HG02610 (cell line): ENCODE data around the gene CDX1.

Source experiments
- ATAC-seq: cut with Tn5 transposase; IDR thresholded peaks from one replicate; pipeline ENCODE4 v1.9.1; 2021; ENCODE audit warnings: mild to moderate bottlenecking, moderate library complexity; ENCODE audit not compliant: unreplicated experiment

The CDX1 gene

DNA sequence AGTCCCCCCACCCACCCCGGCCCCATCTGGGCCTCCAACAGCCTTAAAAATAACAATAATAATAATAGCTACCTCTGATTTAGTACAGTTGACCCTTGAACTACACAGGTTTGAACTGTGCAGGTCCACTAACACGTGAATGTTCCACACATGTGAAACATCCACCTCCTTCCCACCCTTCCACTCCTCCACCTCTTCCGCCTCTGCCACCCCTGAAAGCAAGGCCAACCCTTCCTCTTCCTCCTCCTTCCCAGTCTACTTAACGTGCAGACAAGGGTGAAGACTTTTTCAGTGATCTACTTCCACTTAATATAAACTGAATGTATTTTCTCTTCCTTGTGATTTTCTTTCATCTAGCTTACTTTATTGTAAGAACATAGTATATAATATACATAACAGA, 21.7 kb upstream of the CDX1 start:
- no peak for ATAC-seq

DNA sequence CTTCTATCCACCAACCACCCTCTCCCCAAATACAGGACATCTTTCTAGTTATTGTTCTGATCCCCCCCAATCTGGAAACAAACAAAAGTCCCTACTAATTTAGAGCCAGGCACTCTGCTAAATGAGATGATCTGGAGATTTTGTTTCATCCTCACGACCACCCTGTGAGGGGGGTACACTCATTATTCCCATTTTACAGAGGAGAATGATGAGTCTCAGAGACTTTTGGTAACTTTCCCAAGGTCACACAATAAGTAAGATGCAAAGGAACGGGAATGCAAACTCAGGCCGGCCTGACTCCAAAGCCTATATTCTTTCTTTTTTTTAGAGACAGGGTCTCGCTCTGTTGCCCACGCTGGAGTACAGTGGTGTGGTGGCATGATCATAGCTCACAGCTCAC, 20.3 kb upstream of the CDX1 start:
- no peak for ATAC-seq

DNA sequence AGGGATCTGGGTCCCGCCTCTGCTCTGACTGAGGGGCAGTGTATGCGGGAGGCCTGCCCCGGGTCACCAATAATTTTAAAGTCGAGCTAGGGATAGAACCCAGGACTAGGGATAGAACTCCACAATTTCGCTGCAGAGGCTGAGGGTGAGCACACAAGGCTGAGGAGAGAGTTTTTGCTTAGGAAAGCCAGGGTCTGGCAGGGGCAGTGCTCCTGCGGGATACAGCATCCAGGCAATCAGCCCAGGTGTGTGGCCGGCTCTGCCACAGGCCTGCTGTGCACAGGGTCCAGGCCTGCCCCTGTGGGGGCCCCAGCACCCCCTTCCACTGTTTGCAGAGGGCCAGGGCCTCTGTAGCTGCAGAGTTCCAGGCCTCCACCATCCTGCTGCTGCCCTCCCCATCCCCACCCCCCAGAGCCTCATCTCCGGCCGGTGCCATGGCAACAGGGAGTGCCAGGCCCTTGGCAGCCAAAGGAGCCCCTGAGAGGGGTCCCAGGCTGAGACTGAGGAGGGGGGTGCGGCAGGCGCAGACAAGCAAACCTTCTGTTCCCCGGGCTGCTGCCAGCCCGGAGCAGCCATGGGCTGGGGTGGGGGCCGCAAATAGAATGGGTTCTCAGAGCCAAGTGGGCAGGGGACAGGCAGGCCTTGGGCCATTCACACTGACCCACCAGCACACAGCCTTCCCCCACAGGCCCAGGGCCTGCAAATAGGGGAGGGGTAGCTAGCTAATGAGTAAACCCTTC, 19.5 kb upstream of the CDX1 start:
- no peak for ATAC-seq

DNA sequence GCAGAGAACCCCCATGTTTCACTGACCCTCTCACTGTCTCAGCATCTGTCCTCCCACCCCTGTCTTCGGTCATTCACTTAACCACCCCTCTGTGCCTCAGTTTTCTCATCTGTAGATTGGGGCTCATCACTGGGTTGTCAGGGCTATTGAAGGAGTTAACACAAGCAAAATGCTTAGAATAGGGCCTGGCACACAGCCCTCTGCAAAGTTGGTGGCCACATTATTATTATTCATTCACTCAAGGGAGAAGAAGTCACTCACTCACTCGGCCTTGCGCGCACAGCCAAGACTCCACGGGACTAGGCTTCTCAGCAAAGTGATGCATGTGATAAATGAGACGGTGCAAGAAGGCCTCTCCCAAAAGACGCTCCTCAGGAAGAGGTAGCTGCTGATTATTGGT, 18.9 kb upstream of the CDX1 start:
- ATAC-seq, result no peak

- ATAC-seq, result no peak
These were observed 18.3 kb upstream of the CDX1 start for GRCh38 chr5:150148117-150148927.

- no peak for ATAC-seq
These were observed 17.0 kb upstream of the CDX1 start for GRCh38 chr5:150149618-150150017.

GRCh38 chr5:150152636-150153462, 13.7 kb upstream of the CDX1 start:
- no peak for ATAC-seq

- no peak for ATAC-seq
These were observed 13.1 kb upstream of the CDX1 start for GRCh38 chr5:150153483-150153882.

DNA sequence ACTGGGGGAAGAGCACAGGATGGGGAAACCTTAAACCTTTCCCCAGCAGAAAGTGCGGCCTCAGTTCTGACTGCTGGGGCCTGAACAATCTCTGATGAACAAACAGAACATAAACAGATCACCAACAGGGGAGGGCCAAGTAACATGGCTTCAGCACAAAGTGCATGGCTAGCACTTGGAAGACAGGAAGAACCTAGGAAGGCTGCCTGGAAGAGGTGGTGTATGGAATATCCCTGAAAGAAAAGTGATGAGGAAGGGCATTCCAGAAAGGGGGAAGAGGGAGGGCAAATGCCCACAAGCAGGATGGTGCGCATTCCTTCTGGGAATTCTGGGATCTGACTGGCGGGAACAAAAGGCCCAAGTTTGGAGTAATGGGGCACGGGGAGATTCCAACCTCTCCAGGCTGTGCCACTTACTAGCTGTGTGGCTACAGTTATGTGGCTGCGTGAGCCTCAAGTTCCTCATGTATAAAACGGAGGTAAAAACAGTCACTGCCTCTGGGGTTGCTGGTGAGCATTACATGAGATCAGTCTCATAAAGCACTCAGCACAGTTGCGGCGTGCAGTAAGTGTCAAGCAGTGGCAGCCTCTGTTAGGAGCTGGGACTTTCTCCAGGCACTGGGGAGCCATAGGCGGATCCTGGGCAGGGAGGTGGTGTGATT, 12.5 kb upstream of the CDX1 start:
- ATAC-seq, result no peak

- ATAC-seq, result no peak
These were observed 11.9 kb upstream of the CDX1 start for GRCh38 chr5:150154618-150155128.

DNA sequence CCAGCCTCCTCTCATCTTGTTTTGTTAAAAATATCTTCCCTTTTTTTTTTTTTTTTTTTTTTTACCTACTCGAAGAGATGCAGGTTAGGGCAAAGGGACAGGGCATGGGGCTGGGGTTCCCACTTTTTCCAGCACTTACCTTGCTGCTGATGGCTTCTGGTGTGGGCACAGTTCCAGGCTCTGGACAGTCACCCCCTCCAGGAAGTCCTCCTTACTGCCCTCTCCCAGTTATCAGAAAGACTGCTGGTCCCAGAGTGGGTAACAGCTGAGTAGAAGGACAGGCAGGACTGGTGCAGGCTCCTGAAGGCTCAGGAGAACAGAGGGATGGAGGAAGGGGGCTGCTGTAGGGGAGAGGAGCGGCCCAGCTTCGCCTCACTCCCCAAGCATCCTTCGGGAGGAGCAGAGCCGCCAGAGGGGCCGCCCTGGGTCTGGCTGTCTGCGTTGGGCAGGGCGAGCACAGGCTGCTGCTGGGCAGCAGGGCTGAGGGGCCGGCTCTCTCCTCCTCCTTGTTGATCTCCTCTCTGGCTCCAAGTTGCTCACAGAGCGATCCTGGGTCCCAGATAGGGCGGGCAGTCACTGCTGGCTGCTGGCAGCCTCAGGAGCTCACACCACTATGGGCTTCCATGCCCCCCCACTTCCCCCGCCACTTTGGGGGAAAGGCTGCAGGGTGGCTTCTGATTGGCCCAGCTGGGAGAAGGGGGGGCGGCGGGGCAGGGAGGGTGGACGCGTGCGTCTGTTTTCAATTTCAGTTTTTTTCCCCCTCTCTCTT, 11.1 kb upstream of the CDX1 start, which contains the start of gene PDGFRB:
Gene PDGFRB (minus strand): TSS at position 588 of the 769 bp plus-strand sequence. CDS start 18,798 bp downstream, outside the sequence.
- ATAC-seq, result no peak

GRCh38 chr5:150156027-150156368, 10.6 kb upstream of the CDX1 start:
- no peak for ATAC-seq

GRCh38 chr5:150156540-150156939, 10.0 kb upstream of the CDX1 start:
- ATAC-seq, result no peak

DNA sequence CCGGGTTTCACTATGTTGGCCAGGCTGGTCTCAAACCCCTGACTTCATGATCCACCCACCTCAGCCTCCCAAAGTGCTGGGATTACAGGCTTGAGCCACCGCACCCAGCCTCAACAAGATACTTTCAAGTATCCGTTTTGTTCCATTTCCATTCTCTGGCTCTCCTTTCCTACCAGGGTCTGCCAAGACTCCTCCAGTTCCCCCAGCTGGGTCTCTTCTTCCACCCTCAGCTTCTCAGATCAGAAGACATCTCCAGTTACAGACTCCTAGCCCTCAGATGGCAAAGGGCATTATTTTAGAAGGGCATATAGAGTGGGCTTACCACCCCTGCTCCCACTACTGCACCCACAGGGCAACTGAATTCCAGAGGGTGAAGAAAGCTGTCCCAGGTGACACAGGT, 9.4 kb upstream of the CDX1 start:
- ATAC-seq, result no peak

GRCh38 chr5:150158170-150158949, 8.2 kb upstream of the CDX1 start:
- no peak for ATAC-seq

DNA sequence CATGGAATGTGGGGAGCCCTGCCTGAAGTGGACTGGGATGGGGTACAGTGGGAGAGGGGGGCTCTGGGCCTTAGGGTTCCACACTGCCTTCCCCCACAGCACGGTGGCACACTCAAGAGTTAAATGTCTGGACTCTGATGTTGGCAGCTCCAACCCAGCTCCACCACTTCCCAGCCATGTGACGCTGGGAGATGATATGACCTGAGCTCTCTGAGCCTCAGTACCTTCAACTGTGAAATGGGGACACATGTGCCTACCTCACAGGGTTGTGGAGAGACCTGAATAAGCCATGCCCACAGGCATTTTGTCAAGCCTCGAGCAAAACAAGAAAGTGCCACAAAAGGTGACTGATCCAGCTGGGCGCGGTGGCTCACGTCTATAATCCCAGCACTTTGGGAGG, 7.5 kb upstream of the CDX1 start:
- ATAC-seq, result no peak

DNA sequence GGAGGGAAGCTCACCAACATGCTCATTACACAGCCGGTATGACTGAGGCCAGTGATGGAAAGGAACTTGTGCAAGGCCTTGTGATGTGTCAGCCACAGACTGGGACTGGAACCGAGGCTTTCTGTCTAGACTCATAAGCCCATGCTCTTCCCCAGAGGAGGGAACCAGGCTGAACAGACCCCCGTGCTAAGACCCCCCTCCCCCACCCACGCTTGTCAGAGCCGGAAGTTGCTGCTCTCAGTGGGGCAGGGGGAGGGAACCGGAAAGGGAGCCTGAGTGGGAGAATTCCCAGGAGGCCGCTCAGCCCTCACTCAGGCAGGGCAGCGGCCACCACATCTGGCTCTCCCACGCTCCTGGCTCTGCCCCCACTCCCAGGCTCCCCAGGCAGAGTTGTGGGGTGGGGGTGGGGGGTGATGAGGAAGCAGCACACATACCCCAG, 6.8 kb upstream of the CDX1 start:
- ATAC-seq, result no peak

DNA sequence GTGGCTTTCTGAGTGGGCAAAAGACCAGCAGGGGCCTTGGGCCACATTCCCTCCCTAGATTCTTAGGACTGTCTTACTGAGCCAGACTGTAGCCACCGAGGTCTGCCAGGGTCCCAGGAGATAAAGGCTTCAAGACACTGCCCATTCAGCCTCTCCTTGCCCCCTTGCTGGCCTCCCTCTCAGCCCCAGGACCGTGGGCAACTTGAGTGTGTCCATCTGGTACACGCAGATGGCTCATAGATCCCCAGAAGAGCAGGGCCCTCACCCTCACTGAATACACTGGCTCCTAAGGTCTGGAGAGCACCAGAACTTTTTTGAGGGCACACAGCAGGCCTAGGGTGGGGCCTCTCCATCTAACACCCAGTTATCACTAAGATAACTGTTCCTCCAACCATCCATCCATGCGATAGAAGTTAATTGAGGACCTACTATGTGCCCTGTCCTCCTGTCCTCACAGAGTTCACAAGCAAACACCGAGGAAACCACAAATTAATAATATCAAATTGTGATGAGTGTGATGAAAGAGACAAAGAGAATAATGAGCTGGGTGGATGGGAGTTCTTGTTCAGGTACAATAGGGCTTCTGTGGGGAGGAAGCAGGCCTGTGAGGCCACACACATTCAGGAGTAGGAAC, 6.0 kb upstream of the CDX1 start:
- no peak for ATAC-seq
